Measurements from ENCODE around the gene MEAF6.

Gene MEAF6

GRCh38 chr1:37471345-37472231 is 43.0 kb downstream of the MEAF6 start:
- no peak for DNase-seq

- no peak for DNase-seq
These were observed 45.2 kb downstream of the MEAF6 start for GRCh38 chr1:37469386-37469785.

GRCh38 chr1:37468037-37468436 is 46.5 kb downstream of the MEAF6 start:
- DNase-seq, result no peak

GRCh38 chr1:37465593-37466517 is 48.7 kb downstream of the MEAF6 start:
- DNase-seq, result no peak

GRCh38 chr1:37464443-37464842 is 50.1 kb downstream of the MEAF6 start:
- no peak for DNase-seq

- DNase-seq, result no peak
These were observed 52.7 kb downstream of the MEAF6 start for GRCh38 chr1:37461698-37462436.

GRCh38 chr1:37458551-37458950 is 56.0 kb downstream of the MEAF6 start:
- DNase-seq, result no peak

GRCh38 chr1:37456614-37457013 is 58.0 kb downstream of the MEAF6 start:
- no peak for DNase-seq

- no peak for DNase-seq
These were observed 59.0 kb downstream of the MEAF6 start for GRCh38 chr1:37455516-37455915.

- no peak for DNase-seq
These were observed 60.9 kb downstream of the MEAF6 start for GRCh38 chr1:37453647-37454046.

- no peak for DNase-seq
These were observed 62.1 kb downstream of the MEAF6 start for GRCh38 chr1:37452416-37452815.

- no peak for DNase-seq
These were observed 64.6 kb downstream of the MEAF6 start for GRCh38 chr1:37449936-37450335.

- no peak for DNase-seq
These were observed 65.7 kb downstream of the MEAF6 start for GRCh38 chr1:37448691-37449417.

GRCh38 chr1:37448185-37448584 is 66.4 kb downstream of the MEAF6 start:
- no peak for DNase-seq

- DNase-seq, result no peak
These were observed 67.7 kb downstream of the MEAF6 start for GRCh38 chr1:37446874-37447273.

GRCh38 chr1:37442644-37443043 is 71.9 kb downstream of the MEAF6 start:
- no peak for DNase-seq
